IPS-20b (cell line): ENCODE data around the gene NAV2.

Source experiments
- H3K27ac ChIP-seq: one replicate; pipeline ENCODE4 v1.5.1; 2013; ENCODE audit warnings: low read length
- H3K27me3 ChIP-seq: 2 replicates; pipeline ENCODE4 v1.6.1; 2013; ENCODE audit warnings: mild to moderate bottlenecking, low read length, inconsistent platforms; ENCODE audit not compliant: insufficient read depth
- H3K36me3 ChIP-seq: 2 replicates; pipeline ENCODE4 v1.6.1; 2013; ENCODE audit warnings: low read depth, mild to moderate bottlenecking, inconsistent platforms, low read length, moderate library complexity; ENCODE audit not compliant: insufficient read depth
- H3K4me1 ChIP-seq: 2 replicates; pipeline ENCODE4 v1.6.1; 2013; ENCODE audit warnings: mild to moderate bottlenecking, control low read depth, inconsistent platforms, low read length, moderate library complexity; ENCODE audit not compliant: insufficient read depth
- H3K4me3 ChIP-seq: 2 replicates; pipeline ENCODE4 v1.5.1; 2013; ENCODE audit warnings: mild to moderate bottlenecking, low read length, inconsistent platforms
- H3K9ac ChIP-seq: 2 replicates; pipeline ENCODE4 v1.6.1; 2013; ENCODE audit warnings: low read depth, mild to moderate bottlenecking, inconsistent platforms, low read length, moderate library complexity
- H3K9me3 ChIP-seq: 2 replicates; pipeline ENCODE4 v1.6.1; 2013; ENCODE audit warnings: mild to moderate bottlenecking, low read depth, low read length, inconsistent platforms; ENCODE audit not compliant: insufficient read depth

NAV2 gene

DNA sequence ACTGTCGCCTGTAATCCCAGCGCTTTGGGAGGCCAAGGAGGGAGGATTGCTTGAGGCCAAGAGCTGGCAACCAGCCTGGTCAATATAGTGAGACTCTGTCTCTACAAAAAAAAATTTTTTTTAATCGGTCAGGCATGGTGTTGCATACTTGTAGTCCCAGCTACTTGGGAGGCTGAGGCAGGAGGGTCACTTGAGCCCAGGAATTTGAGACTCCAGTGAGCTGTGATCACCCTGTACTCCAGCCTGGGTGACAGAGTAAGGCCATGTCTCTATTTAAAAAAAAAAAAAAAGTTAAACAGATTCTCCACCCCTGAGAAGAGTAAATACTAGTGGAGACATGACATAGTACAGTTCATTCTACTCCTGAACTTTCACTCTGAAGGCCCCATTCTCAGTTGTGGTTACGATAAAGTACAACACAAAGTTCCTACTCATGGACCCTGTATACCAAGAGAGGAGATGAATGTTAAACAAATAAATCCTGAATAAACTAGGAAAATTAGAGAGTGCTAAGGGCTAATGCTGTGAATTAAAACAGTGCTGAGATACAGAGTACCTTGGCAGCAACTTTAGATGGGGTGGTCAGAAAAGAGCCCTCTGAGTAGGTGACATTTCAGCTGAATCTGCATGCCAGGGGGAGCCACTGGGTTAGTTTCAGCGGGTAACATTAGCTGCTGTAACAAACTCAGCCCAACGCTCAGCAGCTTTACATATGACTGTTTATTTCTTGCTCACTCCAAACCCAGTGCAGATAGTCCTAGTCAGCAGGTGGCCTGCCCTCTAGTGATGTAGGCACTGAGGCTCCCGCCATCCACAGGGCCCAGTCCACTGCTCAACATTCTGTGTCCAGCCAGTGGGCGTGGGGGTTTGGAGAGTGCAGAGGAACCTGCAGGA is 372.5 kb downstream of the NAV2 start:
- H3K27me3 ChIP-seq: no peaks in the 10 kb centered on the region
- H3K9ac ChIP-seq: no peak overlapping the region
- H3K36me3 ChIP-seq: peaks cover 99% of the 10 kb centered on the region
- no peak overlapping the region for H3K27ac ChIP-seq
- no peaks in the 10 kb centered on the region for H3K4me1 ChIP-seq
- no peaks in the 10 kb centered on the region for H3K9me3 ChIP-seq
- no peak overlapping the region for H3K4me3 ChIP-seq

DNA sequence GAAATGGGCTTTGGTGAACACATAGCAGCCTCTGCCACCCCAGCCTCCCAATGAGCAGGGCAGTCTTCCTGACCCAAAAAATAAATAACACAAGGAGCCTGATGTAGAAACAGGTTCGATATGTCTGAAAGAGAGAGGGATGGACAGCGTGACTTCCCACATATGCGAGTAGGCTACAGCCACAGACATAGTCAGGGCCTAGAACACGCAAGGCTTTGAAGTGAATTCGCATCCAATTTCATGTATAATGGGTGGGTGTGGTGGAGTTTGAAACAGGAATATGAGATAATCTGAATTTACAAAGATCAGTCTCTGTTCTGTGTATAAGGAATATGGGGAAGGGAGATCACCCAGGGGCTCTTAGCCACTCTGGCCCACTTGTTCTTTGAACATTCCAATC is 373.3 kb downstream of the NAV2 start:
- Histone ChIP-seq H3K4me1 (no peaks in the 10 kb centered on the region), H3K27ac (no peak overlapping the region), H3K36me3 (peaks cover 99% of the 10 kb centered on the region), H3K9me3 (no peaks in the 10 kb centered on the region), H3K9ac (no peak overlapping the region), H3K27me3 (no peaks in the 10 kb centered on the region), H3K4me3 (no peak overlapping the region)

GRCh38 chr11:20087118-20087521 is 374.5 kb downstream of the NAV2 start:
- Histone ChIP-seq H3K9ac (no peak overlapping the region), H3K4me1 (no peaks in the 10 kb centered on the region), H3K27ac (no peak overlapping the region), H3K4me3 (no peak overlapping the region), H3K36me3 (peaks cover 99% of the 10 kb centered on the region), H3K27me3 (no peaks in the 10 kb centered on the region), H3K9me3 (no peaks in the 10 kb centered on the region)

- peaks cover 99% of the 10 kb centered on the region for H3K36me3 ChIP-seq
- no peak overlapping the region for H3K27ac ChIP-seq
- H3K9me3 ChIP-seq: no peaks in the 10 kb centered on the region
- no peaks in the 10 kb centered on the region for H3K27me3 ChIP-seq
- no peak overlapping the region for H3K9ac ChIP-seq
- H3K4me3 ChIP-seq: no peak overlapping the region
- no peaks in the 10 kb centered on the region for H3K4me1 ChIP-seq
Observed at GRCh38 chr11:20088397-20089225, 376.0 kb downstream of the NAV2 start.

DNA sequence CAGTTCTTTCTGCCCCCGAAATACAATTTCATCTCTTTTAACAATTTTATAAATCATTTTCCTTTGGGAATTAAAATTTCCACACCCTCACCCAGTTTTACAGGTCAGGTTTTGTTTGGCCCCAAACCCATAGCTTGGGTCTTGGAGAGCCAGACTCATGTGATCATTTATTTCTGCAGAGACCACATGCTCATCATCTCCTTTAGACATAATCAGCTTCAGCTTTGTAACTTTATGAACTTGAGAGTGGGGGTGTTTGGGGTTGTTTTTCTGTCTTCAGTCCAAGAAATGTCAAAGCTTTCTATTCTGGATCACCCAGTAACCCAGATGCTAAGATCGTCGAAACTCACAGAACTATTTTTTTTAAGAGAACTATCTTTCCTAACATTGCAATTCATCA is 376.7 kb downstream of the NAV2 start:
- no peaks in the 10 kb centered on the region for H3K9me3 ChIP-seq
- no peak overlapping the region for H3K27ac ChIP-seq
- no peak overlapping the region for H3K9ac ChIP-seq
- H3K4me3 ChIP-seq: no peak overlapping the region
- peaks cover 98% of the 10 kb centered on the region for H3K36me3 ChIP-seq
- H3K27me3 ChIP-seq: no peaks in the 10 kb centered on the region
- H3K4me1 ChIP-seq: no peaks in the 10 kb centered on the region

- Histone ChIP-seq H3K27ac (no peak overlapping the region), H3K9me3 (no peaks in the 10 kb centered on the region), H3K4me3 (no peak overlapping the region), H3K4me1 (no peaks in the 10 kb centered on the region), H3K9ac (no peak overlapping the region), H3K27me3 (no peaks in the 10 kb centered on the region), H3K36me3 (peaks cover 98% of the 10 kb centered on the region)
Observed at GRCh38 chr11:20089796-20090653, 377.4 kb downstream of the NAV2 start.

GRCh38 chr11:20090654-20091374 is 378.2 kb downstream of the NAV2 start:
- no peak overlapping the region for H3K27ac ChIP-seq
- no peak overlapping the region for H3K4me3 ChIP-seq
- no peaks in the 10 kb centered on the region for H3K4me1 ChIP-seq
- no peaks in the 10 kb centered on the region for H3K9me3 ChIP-seq
- H3K9ac ChIP-seq: no peak overlapping the region
- H3K36me3 ChIP-seq: peaks cover 98% of the 10 kb centered on the region
- no peaks in the 10 kb centered on the region for H3K27me3 ChIP-seq

DNA sequence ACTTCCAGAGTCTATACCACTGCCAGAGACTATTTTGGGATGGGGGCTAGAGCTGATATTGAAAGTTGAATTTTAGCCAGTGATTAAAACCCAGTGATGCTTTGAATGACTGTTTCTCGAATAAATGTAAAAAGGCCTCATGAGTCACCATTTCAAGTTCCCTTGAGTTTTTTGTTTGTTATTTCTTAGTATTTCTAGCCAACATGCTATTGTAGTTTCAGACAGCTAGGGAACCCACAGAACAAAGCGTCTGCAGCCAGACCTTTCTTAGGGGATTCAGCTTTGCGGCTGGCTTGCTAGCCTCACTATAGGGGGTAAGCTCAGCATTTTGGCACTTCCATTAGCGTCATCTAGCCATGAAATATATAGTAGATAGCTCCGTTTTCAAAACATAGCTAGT is 381.1 kb downstream of the NAV2 start:
- Histone ChIP-seq H3K9me3 (no peaks in the 10 kb centered on the region), H3K27ac (no peak overlapping the region), H3K4me3 (no peak overlapping the region), H3K9ac (no peak overlapping the region), H3K27me3 (no peaks in the 10 kb centered on the region), H3K36me3 (peaks cover 98% of the 10 kb centered on the region), H3K4me1 (no peaks in the 10 kb centered on the region)

GRCh38 chr11:20095189-20095588 is 382.6 kb downstream of the NAV2 start:
- H3K36me3 ChIP-seq: peaks cover 98% of the 10 kb centered on the region
- no peak overlapping the region for H3K9ac ChIP-seq
- no peaks in the 10 kb centered on the region for H3K9me3 ChIP-seq
- H3K4me3 ChIP-seq: no peak overlapping the region
- H3K27me3 ChIP-seq: no peaks in the 10 kb centered on the region
- H3K4me1 ChIP-seq: no peaks in the 10 kb centered on the region
- no peak overlapping the region for H3K27ac ChIP-seq

DNA sequence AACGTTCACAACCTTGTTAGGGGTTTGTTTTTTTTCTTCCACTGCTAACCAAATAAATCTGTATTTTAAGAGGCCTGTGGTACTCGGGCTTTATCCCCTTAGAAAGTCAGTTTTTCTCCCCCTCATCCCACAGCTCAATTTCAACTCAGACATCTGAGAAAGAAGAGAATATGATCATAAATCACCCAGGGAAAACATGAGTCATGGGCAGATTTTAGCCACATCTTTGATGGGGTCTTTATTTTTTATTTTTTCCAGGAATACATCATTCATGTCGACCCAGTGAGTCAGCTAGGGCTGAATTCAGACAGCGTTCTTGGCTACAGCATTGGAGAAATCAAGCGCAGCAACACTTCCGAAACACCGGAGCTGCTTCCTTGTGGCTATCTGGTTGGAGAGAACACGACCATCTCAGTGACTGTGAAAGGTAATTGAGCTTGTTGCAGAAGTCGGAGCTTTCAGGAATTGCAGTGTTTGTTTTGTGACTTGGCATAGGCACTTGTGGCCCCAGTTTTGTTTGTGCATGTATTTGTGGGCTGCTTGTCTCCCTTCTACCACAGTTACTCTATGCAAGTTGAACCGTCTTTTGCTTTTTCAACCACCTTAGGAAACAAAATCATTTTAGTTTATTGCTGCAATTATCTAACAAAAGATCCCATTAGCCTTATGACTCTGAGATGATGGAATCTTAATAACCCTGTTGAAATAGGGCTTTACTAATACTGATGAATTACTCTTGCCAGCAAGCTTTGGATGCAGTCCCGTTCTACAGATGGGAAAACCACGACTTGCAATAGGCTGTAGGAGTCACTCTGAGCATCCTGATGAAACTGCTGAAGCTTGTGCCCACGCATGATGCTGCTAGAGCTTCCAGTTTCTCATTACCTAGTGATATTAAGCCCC is 384.9 kb downstream of the NAV2 start:
- no peaks in the 10 kb centered on the region for H3K4me1 ChIP-seq
- no peak overlapping the region for H3K9ac ChIP-seq
- H3K27ac ChIP-seq: no peak overlapping the region
- H3K4me3 ChIP-seq: no peak overlapping the region
- H3K27me3 ChIP-seq: no peaks in the 10 kb centered on the region
- peaks cover 98% of the 10 kb centered on the region for H3K36me3 ChIP-seq
- no peaks in the 10 kb centered on the region for H3K9me3 ChIP-seq
